SK-N-MC (cell line): ENCODE data around the gene LSR.

Source experiments
- DNase-seq: peaks from one replicate; pipeline ENCODE4 v3.0.0-alpha.2; 2011; ENCODE audit warnings: low read depth, low spot score
- H3K27ac ChIP-seq: fragments of 200-600 bp; sonication (generic); 2 replicates; pipeline ENCODE4 v1.5.1; 2016; ENCODE audit warnings: mixed run types
- H3K36me3 ChIP-seq: fragments of 200-600 bp; sonication (generic); 2 replicates; pipeline ENCODE4 v1.6.1; 2017; ENCODE audit warnings: antibody characterized with exemption, low read length, mixed read lengths; ENCODE audit not compliant: insufficient read depth
- H3K4me3 ChIP-seq: fragments of 200-600 bp; sonication (generic); 2 replicates; pipeline ENCODE4 v1.5.1; 2016
- H3K9ac ChIP-seq: fragments of 200-600 bp; sonication (generic); 2 replicates; pipeline ENCODE4 v1.8.0; 2017; ENCODE audit warnings: mixed run types, mixed read lengths; ENCODE audit not compliant: insufficient read length
- H3K9me3 ChIP-seq: fragments of 200-600 bp; sonication (generic); 2 replicates; pipeline ENCODE4 v1.6.1; 2017; ENCODE audit warnings: low read depth, mild to moderate bottlenecking, antibody characterized with exemption, low read length, moderate library complexity, mixed read lengths
- EZH2 ChIP-seq: fragments of 200-600 bp; sonication (generic); IDR thresholded peaks from one replicate; pipeline ENCODE4 v1.6.1; 2017; ENCODE audit warnings: antibody characterized with exemption
- FOXP2 ChIP-seq: optimal IDR thresholded peaks from 2 replicates; pipeline ENCODE3; 2011; ENCODE audit warnings: mild to moderate bottlenecking, moderate library complexity; ENCODE audit not compliant: insufficient read depth; ENCODE audit errors: extremely low read length, control extremely low read depth
- POLR2AphosphoS5 ChIP-seq: IDR thresholded peaks from 2 replicates; pipeline ENCODE4 v1.6.1; 2012; ENCODE audit warnings: mild to moderate bottlenecking, low read depth, low read length, borderline replicate concordance

The LSR gene

DNA sequence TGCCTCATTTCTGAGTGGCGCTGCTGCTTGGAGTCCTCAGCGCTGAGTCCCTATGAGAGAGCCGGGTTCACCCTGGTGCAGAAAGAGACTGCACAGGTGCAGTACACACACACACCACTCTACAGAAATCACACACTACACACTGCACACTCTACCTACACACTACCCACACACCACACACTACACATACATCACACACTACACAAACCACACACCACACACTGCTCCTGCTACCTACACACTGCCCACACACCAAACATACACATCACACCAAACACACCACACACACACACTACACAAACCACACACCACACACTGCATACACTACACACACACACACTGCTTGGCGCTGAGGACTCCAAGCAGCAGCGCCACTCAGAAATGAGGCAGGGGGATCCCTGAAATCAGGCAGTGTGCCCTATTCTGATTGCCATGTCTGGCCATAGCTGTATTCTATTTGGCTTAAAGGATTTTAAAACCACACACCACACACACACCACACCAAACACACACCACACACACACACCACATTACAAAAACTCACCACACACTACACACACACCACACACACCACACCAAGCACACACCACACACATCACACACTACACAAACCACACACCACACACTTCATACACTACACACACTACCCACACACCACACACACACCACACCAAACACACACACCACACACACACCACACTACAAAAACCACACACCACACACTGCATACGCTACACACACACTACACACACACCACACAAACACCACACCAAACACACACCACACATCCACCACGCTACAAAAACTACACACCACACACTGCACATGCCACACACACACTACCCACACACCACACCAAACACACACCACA is 48.1 kb downstream of the LSR start:
- TF ChIP-seq POLR2AphosphoS5 (no peak), EZH2 (no peak), FOXP2 (no peak)
- Histone ChIP-seq H3K36me3 (no peaks in the 10 kb centered on the region), H3K27ac (no peak overlapping the region), H3K9ac (no peak overlapping the region), H3K9me3 (no peaks in the 10 kb centered on the region), H3K4me3 (no peak overlapping the region)
- no peak for DNase-seq

DNA sequence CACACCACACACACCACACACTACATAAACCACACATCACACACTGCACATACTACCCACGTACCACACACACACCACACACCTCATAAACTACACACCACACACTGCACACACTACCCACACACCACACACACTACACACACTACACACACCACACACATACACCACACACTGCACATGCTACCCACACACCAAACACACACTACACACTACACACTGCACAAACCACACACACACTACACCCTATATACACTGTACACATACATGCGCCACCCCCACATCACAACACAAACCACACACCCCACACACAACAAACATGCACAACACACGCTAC is 48.7 kb downstream of the LSR start:
- no peak for DNase-seq
- Histone ChIP-seq H3K9me3 (no peaks in the 10 kb centered on the region), H3K36me3 (no peaks in the 10 kb centered on the region), H3K4me3 (no peak overlapping the region), H3K9ac (no peak overlapping the region), H3K27ac (no peak overlapping the region)
- TF ChIP-seq POLR2AphosphoS5 (no peak), EZH2 (no peak), FOXP2 (no peak)

- Histone ChIP-seq H3K9me3 (no peaks in the 10 kb centered on the region), H3K4me3 (no peak overlapping the region), H3K9ac (no peak overlapping the region), H3K27ac (no peak overlapping the region), H3K36me3 (no peaks in the 10 kb centered on the region)
- TF ChIP-seq POLR2AphosphoS5 (no peak), FOXP2 (no peak), EZH2 (no peak)
- DNase-seq, result no peak
Measured at GRCh38 chr19:35297922-35298321, 49.1 kb downstream of the LSR start.

GRCh38 chr19:35298561-35298972 is 49.8 kb downstream of the LSR start:
- TF ChIP-seq POLR2AphosphoS5 (no peak), FOXP2 (no peak), EZH2 (no peak)
- H3K27ac ChIP-seq, result no peak overlapping the region
- H3K4me3 ChIP-seq, result no peak overlapping the region
- H3K9ac ChIP-seq, result no peak overlapping the region
- DNase-seq, result no peak
- H3K36me3 ChIP-seq, result no peaks in the 10 kb centered on the region
- no peaks in the 10 kb centered on the region for H3K9me3 ChIP-seq

DNA sequence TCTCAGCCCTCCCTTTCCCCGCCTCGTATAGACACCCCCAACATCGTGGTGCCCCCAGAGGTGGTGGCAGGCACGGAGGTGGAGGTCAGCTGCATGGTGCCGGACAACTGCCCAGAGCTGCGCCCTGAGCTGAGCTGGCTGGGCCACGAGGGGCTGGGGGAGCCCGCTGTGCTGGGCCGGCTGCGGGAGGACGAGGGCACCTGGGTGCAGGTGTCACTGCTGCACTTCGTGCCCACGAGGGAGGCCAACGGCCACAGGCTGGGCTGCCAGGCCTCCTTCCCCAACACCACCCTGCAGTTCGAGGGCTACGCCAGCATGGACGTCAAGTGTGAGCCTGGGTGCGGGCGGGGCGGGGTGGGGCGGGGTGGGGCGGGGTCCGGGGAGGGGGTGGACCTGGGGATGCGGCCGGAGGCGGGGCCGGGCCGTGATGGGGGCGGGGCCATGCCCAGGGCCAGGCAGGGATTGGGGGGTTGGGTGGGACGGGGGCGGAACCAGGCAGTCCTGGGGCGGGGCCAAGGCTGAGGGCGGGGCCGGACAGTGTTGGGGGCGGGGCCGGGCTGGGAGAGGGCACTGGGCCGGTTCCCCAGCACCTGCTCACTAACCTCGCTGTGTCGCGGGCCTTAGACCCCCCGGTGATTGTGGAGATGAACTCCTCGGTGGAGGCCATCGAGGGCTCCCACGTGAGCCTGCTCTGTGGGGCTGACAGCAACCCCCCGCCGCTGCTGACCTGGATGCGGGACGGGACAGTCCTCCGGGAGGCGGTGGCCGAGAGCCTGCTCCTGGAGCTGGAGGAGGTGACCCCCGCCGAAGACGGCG is 50.9 kb downstream of the LSR start:
- no peak overlapping the region for H3K9ac ChIP-seq
- no peak for DNase-seq
- TF ChIP-seq FOXP2, result no peak
- no peak for TF ChIP-seq POLR2AphosphoS5
- TF ChIP-seq EZH2, result no peak
- no peak overlapping the region for H3K27ac ChIP-seq
- H3K4me3 ChIP-seq, result no peak overlapping the region
- H3K36me3 ChIP-seq, result no peaks in the 10 kb centered on the region
- H3K9me3 ChIP-seq, result no peaks in the 10 kb centered on the region

DNA sequence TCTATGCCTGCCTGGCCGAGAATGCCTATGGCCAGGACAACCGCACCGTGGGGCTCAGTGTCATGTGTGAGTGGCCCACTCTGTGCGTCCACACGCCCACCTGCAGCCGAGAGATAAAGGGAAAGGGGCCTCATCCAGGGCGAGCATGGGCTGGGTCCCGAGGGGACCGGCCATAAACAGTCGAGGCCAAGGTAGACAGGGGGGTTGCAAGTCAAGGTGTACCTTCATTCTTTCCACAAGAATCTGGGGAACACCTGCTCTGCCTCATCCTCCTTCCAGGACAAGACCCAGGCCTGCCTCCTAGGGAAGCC is 51.5 kb downstream of the LSR start:
- Histone ChIP-seq H3K9me3 (no peaks in the 10 kb centered on the region), H3K9ac (no peak overlapping the region), H3K36me3 (no peaks in the 10 kb centered on the region), H3K4me3 (no peak overlapping the region), H3K27ac (no peak overlapping the region)
- no peak for DNase-seq
- TF ChIP-seq POLR2AphosphoS5, result no peak
- no peak for TF ChIP-seq FOXP2
- no peak for TF ChIP-seq EZH2

DNA sequence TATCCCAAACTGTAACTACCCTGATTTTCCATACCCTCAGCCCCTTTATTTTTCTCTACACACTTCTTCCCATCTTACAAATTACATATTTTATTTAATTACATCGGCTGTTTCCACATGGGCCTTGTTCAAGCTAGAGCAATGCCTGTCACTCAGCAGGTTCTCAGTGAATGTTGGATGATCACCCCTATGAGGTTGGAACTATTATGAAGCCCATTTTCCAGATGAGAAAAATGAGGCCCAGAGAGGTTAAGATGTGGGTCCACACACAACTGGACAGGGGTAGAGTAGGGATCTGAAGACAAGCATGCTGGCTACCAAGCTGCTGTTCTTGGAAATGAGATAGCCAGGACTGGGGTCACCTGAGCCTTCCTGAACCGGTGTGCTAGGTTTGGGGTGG is 53.2 kb downstream of the LSR start:
- no peak overlapping the region for H3K4me3 ChIP-seq
- no peak overlapping the region for H3K9ac ChIP-seq
- H3K36me3 ChIP-seq, result no peaks in the 10 kb centered on the region
- no peak for DNase-seq
- no peak for TF ChIP-seq EZH2
- TF ChIP-seq FOXP2, result no peak
- TF ChIP-seq POLR2AphosphoS5, result no peak
- H3K27ac ChIP-seq, result no peak overlapping the region
- no peaks in the 10 kb centered on the region for H3K9me3 ChIP-seq

- Histone ChIP-seq H3K9ac (no peak overlapping the region), H3K36me3 (no peaks in the 10 kb centered on the region), H3K4me3 (no peak overlapping the region), H3K27ac (no peak overlapping the region), H3K9me3 (no peaks in the 10 kb centered on the region)
- DNase-seq, result no peak
- TF ChIP-seq POLR2AphosphoS5 (no peak), EZH2 (no peak), FOXP2 (no peak)
Measured at GRCh38 chr19:35302446-35302845, 53.6 kb downstream of the LSR start.

GRCh38 chr19:35303357-35303915 is 54.6 kb downstream of the LSR start:
- DNase-seq, result no peak
- Histone ChIP-seq H3K9ac (no peak overlapping the region), H3K27ac (no peak overlapping the region)

More at GRCh38 chr19:35303357-35303915, 54.6 kb downstream of the LSR start:
- TF ChIP-seq POLR2AphosphoS5 (no peak), FOXP2 (no peak), EZH2 (no peak)
- Histone ChIP-seq H3K36me3 (no peaks in the 10 kb centered on the region), H3K4me3 (no peak overlapping the region), H3K9me3 (no peaks in the 10 kb centered on the region)
